NOMO-1 treated with dmso at 0.1 percent for 144 hours (cell line): ENCODE results near the gene UFSP1.

Experiments
- DNase-seq: peaks from one replicate; lab custom pipeline; 2025; ENCODE audit not compliant: unreplicated experiment; lab: John Stamatoyannopoulos, UW

The UFSP1 gene

DNA sequence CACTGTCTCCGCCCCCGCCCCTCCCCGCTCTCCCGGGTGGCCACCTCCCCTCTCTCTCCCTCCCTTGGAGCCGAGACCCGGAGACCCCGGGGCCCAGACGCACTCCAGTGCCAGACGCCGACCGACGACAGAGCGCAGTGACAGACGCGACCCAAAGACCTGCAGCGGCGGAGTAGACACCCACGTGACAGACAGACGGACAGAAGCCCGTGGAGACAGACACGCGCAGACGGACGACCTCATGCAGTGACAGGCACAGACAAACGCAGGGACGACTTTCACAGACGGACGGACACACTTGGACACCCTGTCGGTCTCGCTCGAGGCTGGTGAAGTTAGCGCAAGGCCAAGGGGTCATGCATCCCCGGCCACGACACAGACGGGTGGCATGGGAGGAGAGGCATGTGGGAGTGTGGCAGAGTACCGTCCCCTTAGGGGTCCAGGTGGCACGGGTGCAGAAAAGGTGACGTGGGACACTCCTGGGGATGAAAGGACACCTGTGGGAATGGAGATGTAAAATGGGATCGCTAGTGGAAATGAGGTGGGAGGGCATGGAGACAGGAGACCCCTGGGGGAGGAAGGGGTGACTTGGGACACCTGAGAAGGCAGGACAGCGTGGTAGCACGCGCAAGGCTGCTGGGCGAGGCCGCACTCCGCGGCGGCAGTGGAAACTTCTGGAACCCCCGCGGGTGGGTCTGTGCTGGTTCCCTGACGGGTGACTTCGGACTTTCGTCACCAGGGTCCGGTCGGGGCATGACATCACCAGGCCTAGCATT lies 6.6 kb upstream of the UFSP1 start:
- DNase-seq: no peak

DNA sequence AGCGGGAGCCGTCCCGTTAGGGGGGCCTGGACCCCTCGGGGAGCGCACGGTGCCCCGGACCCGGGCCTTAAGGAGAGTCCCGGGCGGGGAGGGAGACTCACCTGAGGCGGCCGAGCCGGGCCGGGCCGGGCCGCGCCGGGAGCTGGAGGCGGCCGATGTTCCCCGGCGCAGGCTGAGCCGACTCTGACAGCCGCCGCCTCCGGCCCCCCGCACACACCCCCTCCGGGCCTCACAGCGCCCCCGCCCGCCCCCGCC lies 6.1 kb upstream of the UFSP1 start, which contains the start of gene ACHE:
Gene ACHE, minus strand, starts transcription at position 188 of the 255 bp plus-strand sequence. CDS start 1,656 bp downstream, outside the sequence.
- DNase-seq: no peak

DNA sequence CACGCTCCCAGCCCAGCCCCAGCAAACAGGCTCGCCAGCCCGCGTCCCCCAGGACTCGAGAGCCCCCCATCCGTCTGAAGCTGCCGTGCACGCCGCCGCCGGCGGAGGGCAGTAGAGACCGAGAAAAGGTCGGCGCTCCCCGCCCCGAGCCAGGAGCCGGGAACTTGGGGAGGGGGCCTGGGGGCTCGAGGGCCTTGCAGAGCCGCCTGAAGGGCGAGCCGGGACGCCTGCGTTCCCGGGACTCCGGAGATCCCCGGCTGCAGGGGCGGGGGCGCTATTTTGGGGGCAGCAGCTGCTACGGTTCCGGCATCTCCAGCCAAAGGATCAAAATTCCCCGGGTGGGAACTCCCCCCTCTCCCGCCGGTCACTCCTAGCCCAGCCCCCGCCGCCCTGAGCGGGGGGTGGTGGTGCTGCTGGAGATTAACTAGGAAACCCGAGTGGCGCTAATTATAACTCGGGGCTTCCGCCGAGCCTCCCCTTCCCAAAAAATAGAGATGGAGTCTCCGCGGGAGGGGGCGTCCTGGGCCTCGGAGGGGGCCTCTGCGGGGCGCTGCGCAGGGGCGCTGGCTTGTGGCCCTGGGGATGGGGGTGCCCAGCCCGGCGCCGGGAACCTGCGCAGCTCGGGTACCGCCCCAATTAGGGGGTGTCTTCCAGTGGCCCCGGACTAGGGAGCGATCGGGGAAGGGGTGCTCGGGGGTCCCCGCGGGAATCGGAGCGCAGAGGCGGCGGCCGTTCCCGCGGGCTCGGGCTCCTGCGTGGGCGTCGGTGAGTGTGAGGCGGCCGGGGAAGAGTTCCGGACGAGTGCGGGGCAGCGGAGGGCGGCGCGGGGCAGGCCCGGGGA lies 5.6 kb upstream of the UFSP1 start:
- no peak for DNase-seq

DNA sequence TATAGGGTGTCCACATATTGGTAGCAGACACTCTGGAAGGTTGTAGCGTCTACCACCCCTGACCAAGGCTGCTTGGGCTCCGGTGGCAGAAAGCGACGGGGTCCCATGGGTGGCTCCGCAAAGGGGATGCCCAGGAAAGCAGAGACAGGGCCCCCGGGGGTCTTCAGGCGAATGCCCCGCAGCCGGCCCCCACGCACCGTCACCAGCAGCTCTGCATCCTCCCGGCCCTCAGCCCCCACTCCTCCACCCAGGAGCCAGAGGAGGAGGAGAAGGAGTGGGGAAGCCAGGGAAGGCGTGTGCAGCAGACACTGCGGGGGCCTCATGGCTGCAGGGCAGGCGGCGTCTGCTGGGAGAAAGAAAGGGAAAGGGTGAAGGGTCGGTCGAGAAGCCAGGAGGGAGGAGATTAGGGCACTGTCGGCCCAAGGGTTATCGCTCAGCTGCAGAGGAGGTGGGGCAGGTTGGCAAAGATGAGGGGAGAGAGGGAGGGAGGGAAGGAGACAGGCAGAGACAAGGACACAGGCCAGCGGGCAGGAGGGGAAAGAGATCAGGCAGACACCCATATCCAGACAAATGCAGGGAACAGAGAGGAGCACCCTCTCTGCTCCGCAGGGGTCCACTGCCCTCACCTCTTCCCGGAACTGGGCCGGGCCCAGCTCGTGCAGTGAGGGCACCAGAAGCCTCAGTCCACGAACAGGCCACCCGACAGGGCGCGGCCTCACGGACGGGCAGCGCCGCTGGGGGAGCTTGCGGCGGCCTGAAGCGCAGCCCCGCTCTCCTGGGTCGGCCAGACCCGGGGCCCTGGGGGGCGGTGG lies 4.6 kb upstream of the UFSP1 start:
- no peak for DNase-seq

DNA sequence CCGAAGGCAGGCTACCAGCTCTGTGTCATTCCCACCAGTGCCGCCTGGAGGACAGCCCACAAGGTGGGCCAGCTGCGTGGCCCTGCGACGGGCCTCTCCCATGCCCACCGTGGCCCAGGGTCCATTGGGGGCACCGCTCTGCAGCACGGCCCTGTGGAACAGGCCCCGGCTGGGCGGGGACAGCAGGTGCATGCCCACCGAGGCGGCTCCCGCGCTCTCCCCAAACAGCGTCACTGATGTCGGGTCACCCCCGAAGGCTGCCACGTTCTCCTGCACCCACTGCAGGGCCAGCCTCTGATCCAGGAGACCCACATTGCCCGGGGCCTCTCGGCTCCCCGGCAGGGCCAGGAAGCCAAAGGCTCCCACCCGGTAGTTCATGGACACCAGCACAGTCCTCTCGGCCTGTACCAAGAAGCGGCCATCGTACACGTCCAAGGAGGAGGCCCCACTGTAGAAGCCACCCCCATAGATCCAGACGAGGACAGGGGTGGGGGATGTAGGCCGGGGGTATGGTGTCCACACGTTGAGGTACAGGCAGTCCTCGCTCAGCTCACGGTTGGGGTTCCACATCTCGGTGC lies 3.9 kb upstream of the UFSP1 start:
- DNase-seq: no peak

DNA sequence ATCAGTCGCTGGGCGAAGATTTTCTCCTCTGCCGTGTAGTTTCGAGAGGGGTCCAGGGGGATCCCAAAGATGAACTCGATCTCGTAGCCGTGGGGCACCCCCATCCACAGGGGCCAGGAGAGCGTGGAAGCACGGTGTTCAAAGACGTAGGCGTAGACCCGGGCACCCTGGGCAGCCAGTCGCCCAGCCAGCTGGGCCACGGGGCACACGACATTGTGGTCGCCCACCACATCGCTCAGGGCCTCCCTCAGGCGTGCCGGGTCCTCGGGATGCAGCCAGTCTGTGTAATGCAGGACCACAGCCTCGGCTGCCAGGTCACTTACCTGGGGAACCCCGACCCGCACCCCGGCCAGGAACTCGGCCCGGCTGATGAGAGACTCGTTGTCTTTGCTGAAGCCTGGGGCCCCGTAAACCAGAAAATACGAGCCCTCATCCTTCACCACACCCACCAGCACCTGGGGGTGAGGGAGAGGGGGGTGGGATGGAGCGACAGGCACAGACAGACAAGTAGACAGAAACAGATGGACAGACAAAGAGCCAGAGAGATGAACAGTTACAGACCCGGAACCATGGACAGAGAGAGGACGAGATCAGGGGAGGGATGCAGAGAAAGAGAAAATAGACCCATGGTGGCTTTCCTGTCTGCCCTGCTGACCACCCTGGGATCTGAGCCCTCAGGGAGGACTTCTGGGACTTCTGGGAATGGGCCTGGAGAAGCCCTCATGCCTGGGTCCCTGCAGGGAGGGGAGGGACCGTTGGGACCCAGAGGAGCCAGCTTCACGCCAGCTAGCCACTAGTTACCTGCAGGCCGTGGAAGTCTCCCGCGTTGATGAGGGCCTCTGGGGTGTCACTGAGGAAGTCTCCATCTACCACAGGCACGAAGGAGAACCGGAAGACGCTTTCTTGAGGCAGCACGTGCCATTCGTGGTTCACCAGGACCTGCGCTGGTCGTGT lies 3.1 kb upstream of the UFSP1 start:
- DNase-seq: no peak

DNA sequence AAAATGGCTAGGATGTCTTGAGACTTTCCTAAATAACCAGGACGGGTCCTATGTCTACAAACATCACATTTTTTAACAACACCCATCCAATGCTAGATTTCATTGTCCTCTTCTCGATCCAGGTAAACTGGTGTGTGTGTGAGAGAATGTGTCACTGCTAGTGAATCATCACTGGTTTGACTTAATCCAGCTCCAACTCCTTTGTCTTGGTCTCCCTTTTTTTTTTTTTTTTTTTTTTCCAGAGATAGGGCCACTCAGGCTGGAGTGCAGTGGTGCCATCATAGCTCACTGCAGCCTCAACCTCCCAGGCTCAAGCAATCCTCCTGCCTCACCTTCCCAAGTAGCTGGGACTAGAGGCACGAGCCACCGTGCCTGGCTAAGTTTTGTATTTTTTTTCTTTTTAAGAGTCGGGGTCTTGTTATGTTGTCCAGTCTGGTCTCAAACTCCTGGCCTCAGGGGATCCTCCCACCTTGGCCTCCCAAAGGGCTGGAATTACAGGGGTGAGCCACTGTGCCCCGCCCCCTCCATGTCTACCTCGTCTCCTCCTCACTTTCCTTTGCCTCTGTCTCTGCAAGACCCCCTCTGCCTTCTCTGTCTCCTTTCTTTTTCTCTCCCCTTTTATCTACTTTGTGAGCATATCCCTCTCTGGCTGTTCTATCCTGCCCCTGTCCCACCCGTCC lies 2.2 kb upstream of the UFSP1 start:
- DNase-seq: no peak

DNA sequence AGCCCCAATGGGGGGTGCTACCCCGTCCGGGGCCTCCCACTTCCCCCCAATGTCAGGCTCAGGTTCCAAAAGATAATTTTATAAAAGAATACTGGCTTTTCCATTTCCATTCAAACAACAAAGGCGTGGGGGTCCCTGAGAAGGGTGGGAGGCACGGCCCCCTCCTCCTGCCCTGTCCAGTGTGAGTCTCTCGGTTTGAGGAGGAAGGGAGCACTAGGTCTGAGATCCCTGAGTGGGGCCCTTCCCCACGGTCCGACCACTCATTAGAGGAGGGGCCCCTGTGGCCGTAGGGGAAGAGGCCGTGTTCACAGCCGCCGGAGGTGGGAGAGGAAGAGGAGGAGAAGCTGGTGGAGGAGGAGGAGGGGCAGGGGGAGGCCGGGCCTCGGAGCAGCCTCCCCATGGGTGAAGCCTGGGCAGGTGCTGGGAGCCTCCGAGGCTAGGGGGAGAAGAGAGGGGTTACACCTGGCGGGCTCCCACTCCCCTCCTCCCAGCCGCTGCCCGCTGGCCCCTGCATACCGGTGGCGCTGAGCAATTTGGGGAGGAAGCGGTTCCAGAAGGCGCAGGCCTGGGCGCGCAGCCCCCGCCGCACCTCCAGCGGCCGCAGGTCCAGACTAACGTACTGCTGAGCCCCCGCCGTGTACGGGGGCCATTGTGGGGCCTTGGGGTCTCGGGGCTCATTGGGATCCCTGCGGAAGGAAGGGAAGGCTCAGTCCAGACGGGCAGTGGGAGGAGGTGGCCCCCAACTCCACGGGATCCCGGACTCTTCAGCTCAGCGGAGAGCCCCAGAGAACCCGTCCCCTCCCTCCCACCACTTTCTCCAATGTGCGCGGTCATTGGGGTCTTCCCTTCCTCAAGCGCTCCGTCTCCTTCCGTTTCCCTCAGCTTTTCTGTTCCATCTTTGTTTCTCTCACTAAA lies 1.4 kb upstream of the UFSP1 start:
- no peak for DNase-seq

DNA sequence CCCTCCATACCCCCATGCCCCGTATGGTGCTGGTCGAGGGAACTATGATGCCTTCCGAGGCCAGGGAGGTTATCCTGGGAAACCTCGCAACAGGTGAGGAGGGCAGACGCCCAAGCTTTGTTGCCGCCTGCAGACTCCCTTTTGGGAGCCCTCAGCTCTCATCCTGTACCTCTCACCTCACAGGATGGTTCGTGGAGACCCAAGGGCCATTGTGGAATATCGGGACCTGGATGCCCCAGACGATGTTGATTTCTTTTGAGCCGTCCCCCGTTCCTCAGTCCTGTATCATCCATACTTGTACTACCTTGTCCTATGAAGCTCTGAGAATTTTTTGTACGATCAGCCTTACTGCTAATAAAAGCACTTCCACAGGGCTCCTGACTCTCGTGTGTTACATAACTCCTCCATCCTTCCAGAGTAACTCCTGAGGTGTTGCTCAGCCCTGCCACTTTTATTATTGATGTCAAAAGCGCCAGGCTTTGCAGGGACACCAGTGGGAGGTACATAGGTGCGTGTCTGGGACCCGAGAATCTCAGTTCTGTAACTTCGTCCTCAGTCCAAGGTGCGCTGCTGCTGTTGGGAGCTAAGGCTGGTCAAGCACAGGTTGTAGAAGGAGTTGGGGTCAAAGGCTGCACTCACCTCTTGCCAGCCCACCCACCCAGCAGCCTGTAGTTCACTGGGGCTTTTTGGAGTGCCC lies 1.1 kb downstream of the UFSP1 start:
- no peak for DNase-seq

DNA sequence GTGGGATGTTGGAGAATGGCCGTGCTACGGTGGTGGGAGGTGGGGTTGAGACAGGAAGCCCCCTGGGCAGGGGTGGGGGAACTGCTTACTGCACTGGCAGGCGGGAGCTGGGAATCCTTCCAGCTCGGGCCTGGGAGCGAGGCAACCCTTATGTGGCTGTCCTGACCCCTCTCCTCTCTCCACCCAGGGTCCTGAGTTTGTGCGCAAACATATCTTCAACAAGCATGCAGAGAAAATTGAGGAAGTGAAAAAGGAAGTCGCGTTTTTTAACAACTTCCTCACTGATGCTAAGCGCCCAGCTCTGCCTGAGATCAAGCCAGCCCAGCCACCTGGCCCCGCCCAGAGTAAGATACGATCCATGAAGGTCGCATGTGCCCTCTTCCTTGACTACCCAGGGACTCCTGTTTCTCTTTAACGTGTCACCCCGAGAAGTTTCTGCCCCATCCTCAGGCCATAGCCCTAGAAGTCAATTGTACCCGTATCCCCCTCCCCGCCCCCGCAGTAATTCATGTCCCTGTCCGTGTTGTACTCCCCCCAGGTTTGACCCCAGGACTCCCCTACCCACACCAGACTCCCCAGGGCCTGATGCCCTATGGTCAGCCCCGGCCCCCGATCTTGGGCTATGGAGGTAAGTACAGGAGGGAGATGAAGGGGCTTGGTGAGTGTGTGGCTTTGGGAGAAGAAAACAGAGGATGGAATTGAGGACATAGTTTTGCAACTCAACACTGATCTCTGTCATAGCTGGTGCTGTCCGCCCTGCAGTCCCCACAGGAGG lies 1.8 kb downstream of the UFSP1 start:
- DNase-seq: peak; percentile 93

DNA sequence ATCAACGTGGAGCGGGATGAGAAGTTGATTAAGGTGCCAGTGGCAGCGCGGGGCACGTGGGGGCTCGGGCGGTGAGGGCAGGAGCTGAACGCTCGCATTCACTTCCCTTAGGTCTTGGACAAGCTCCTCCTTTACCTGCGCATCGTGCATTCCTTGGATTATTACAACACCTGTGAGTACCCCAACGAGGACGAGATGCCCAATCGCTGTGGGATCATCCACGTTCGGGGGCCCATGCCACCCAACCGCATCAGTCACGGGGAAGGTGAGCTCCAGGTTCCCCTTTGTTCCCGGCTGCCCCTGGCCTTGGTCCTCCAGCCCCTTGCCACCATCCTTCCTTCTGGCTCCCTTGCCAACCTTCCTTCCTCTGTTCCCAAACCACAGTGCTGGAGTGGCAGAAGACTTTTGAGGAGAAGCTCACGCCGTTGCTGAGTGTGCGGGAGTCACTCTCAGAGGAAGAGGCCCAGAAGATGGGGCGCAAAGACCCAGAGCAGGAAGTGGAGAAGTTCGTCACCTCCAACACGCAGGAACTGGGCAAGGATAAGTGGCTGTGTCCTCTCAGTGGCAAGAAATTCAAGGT lies 2.5 kb downstream of the UFSP1 start:
- peak; percentile 81 for DNase-seq

DNA sequence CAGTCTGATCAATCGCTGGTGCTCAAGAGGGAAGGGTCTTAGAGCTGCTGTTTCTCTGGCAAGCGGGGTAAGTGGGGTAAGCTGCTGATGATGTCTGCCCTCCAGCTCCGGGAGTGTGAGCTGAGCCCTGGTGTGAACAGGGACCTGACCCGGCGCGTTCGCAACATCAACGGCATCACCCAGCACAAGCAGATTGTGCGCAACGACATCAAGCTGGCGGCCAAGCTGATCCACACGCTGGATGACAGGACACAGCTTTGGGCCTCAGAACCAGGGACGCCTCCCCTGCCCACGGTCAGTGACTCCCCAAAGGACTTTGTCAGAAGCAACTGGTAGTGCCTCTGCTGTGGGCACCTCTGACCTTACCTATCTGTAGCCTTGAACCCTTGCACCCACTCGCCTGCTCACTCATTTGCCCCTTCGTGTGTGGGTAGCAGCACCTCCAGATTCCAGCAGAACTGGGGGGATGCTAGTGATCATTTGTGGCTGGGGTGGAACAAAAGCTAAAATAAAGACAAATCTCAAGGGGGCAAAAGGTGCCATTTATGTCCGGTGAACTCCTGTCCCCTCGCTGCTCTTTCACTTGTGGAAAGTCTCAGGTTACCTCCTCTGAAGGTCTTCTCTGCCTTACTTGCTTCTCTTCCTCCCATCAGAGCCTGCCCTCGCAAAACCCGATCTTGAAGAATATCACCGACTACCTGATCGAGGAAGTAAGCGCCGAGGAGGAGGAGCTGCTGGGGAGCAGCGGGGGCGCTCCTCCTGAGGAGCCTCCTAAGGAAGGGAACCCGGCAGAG lies 3.2 kb downstream of the UFSP1 start:
- DNase-seq: no peak

DNA sequence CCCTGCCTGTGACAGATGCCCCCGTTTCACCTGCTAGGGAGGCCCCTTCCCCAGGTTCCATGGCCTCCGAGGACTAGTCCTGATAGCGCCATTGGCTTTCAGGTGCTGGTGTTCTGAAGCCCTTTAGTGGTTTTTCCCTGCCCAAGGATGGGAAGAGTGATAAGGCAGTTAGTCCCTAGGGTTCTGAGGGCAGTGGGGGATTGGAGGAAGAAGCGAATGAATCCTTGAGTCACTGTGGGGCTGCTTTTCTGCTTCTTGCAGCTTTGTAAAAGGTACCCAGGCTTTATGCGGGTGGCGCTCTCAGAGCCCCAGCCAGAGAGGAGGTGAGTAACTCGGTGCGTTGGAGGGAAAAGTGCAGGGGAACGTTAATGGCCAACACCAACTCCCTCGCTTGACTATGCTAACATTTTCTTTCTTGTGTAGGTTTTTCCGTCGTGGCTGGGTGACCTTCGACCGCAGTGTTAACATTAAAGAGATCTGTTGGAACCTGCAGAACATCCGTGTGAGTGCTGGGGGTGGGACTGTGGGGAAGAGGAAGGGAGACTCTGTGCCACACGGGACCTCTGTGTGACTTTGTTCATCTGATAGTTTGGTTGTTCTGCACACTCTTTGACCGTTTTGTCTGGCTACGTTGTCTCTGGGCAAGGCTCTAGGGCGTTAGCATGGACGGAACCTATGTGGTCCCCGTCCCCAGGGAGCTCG lies 3.9 kb downstream of the UFSP1 start:
- no peak for DNase-seq

DNA sequence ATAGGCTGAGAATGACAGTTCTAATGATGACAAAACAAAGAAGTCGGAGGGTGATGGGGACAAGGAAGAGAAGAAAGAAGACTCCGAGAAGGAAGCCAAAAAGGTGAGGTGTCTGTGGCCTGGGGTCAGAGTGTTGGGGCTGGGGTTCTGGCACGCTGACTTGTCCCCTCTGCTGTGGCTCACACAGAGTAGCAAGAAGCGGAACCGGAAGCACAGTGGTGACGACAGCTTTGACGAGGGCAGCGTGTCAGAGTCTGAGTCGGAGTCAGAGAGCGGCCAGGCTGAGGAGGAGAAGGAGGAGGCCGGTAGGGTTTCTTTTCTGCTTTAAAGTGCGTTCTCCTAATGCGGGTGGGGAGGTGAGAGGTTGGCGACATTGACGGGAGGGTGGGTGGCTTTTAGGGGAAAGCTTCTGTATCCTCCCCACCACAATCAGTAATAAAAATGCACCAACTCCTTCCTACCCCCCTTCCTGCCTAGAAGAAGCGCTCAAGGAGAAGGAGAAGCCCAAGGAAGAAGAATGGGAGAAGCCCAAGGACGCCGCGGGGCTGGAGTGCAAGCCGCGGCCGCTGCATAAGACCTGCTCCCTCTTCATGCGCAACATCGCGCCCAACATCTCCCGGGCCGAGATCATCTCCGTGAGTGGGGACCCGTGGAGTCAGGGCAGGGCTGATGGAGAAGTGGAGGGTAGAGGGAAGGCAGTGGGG lies 4.6 kb downstream of the UFSP1 start:
- peak; percentile 68 for DNase-seq
